ENCODE results near the gene FRMD1. TPM values are rescaled to one million over a fixed set of nuclear protein-coding genes. Genes with fewer than 3 reads are reported as not detected.

Gene FRMD1
- total and polyA plus RNA-seq, 2 of the 8 experiments (the other 6 are each of a cell fraction or from before 2014, with no cell fraction given), result 0.36 TPM; not detected in 1

DNA sequence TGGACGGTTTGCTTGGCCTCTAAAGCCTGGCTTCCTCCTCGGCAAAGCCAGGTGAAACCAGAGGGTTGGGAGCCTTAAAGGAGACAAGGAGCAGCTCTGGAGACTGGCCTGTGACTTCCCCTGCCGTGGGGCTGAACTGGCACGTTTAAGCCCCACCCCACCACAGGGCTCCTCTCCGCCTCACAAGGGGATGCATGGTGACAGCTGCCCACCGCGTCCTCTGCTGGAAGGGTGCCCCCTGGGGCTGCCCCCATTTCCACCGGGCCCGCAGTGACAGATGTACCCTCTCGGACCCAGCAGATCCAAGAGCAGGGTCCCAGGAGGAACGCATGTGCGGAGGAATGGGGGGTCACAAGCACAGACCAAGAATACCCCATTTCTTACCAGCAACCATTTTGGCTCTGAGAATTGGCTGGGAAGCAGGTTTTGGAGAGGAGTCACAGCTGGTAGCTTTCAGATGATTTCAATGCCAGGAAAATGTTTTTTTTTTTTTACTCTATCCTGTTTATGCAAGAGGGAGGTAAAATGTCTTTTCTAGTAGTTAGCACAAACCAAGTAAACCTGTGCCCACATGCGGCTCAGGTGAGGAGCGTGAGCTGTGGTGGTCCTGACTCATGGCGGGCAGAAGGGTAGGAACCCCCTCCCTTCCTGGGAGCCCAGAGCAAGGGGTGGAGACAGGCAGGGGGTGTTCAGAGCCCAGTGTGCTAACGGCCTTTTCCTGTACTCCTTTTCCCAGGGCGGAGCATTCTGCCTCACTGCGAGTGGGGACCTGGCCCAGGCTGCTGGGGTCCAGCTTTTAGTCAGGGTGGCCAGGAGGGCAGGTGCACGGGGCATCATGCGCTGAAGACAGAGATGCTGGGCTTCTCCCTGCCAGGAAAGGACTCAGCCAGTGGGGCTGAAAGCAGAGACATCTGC, 33.0 kb downstream of the FRMD1 start:
- H3K79me1 ChIP-seq (ENCODE audit: low read depth, low read length), result no peaks in the 10 kb centered on the region
- no peak overlapping the region for H3K4ac ChIP-seq (replicated peaks; ENCODE audit: insufficient read length, low read depth, low read length)
- H3K36me3 ChIP-seq (ENCODE audit: control insufficient read depth in 2 of 4, insufficient read depth in 4 of 4, low read length in 3 of 4), result no peaks in the 10 kb centered on the region
- H3K56ac ChIP-seq (replicated peaks; ENCODE audit: insufficient read length, low read depth, low read length), result no peak overlapping the region
- POLR2A ChIA-PET (ENCODE audit: partially characterized antibody), result no interaction called here
- no peak overlapping the region for H2BK5ac ChIP-seq (ENCODE audit: low read depth, low read length)
- H3K18ac ChIP-seq (ENCODE audit: extremely low read depth, low read length), result no peak overlapping the region
- no peaks in the 10 kb centered on the region for H3K79me2 ChIP-seq (ENCODE audit: control insufficient read depth in 1 of 2, insufficient read depth in 2 of 2, low read length in 2 of 2)
- H3K9me3 ChIP-seq (ENCODE audit: insufficient read depth in 2 of 2, low read depth in 1 of 2, low read length in 1 of 2), result peaks cover 4 to 16% of the 10 kb centered on the region in 2 experiments
- CTCF ChIA-PET (ENCODE audit: partially characterized antibody), result interaction anchor here (0.6 to 2.6 kb wide), 16 partner anchors 8 to 287 kb away, joined by 3 to 8 read pairs (median 3); no protein-coding TSS in a partner anchor
- H3K23me2 ChIP-seq (ENCODE audit: low read depth, low read length), result no peaks in the 10 kb centered on the region
- H3K9ac ChIP-seq (replicated peaks in 1 of 4; ENCODE audit: extremely low read depth in 1 of 4, low read depth in 3 of 4, low read length in 3 of 4), result no peak overlapping the region
- H4K91ac ChIP-seq (replicated peaks; ENCODE audit: insufficient read length, low read length), result no peak overlapping the region
- H2BK15ac ChIP-seq (ENCODE audit: low read length), result 0 out of 2 replicates have a peak overlapping the region, but pooled peaks have one; percentile 61
- H2BK20ac ChIP-seq (ENCODE audit: low read length), result no peak overlapping the region
- H4K8ac ChIP-seq (ENCODE audit: extremely low read depth, insufficient read depth, low read length), result no peak overlapping the region
- no peak overlapping the region for H2AK5ac ChIP-seq (ENCODE audit: low read depth, low read length)
- H3K27me3 ChIP-seq (replicated peaks in 1 of 4; ENCODE audit: control insufficient read depth in 3 of 4, extremely low read depth in 1 of 4, insufficient read depth in 3 of 4, low read length in 3 of 4), result no peaks in the 10 kb centered on the region
- no peak overlapping the region for H3K4me2 ChIP-seq (ENCODE audit: insufficient read depth in 1 of 2, low read depth in 2 of 2, low read length in 2 of 2)
- H3K23ac ChIP-seq (ENCODE audit: insufficient read length), result no peak overlapping the region
- H4K20me1 ChIP-seq (replicated peaks in 1 of 2; ENCODE audit: control insufficient read depth in 1 of 2, insufficient read depth in 2 of 2, low read length in 2 of 2), result no peaks in the 10 kb centered on the region
- no peaks in the 10 kb centered on the region; a peak in 3 of 7 replicates for H3K4me1 ChIP-seq (replicated peaks in 1 of 4; ENCODE audit: control insufficient read depth in 3 of 4, insufficient read depth in 4 of 4, low read length in 3 of 4)
- no peak overlapping the region for H3K27ac ChIP-seq (ENCODE audit: low read depth, low read length)
- no peak overlapping the region for H3K4me3 ChIP-seq (ENCODE audit: extremely low read depth in 1 of 4, insufficient read depth in 2 of 4, low read depth in 3 of 4, low read length in 4 of 4)
- H2AFZ ChIP-seq (ENCODE audit: low read length), result no peak overlapping the region
- H2BK120ac ChIP-seq (replicated peaks; ENCODE audit: low read depth, low read length), result no peak overlapping the region
- FAIRE-seq, result no peak
- no peak overlapping the region for H4K5ac ChIP-seq (ENCODE audit: insufficient read length, low read depth, low read length)
- no peak overlapping the region for H3K14ac ChIP-seq (ENCODE audit: insufficient read length)
- H2BK12ac ChIP-seq (ENCODE audit: low read depth, low read length), result no peak overlapping the region
- no peak for DNase-seq (ENCODE audit: low read depth in 1 of 2, low spot score in 2 of 2)
- WGBS, 2 experiments (ENCODE audit: extremely low coverage in 1 of 2, insufficient coverage in 1 of 2, insufficient read length in 1 of 2, insufficient replicate concordance in 2 of 2, low coverage in 1 of 2, low lambda C conversion rate in 2 of 2, missing lambda C conversion rate in 1 of 2), result 92% methylated on average over 18 of the region's 20 CpGs; no CpG with 5 or more reads in 1 of the 2 experiments
- no peak for TF ChIP-seq SP2 (IDR thresholded peaks at IDR 0.05; ENCODE audit: low read length)
- no peak for TF ChIP-seq RNF2 (IDR thresholded peaks at IDR 0.05; ENCODE audit: borderline replicate concordance, low read depth, low read length, missing control alignments, poor library complexity, severe bottlenecking)
- TF ChIP-seq RBBP5 (IDR thresholded peaks at IDR 0.05; ENCODE audit: borderline replicate concordance, low read depth, low read length), result no peak
- no peak for TF ChIP-seq TCF12 (IDR thresholded peaks at IDR 0.05; ENCODE audit: low read depth, low read length)
- no peak for TF ChIP-seq SP4 (IDR thresholded peaks at IDR 0.05; ENCODE audit: low read length)
- no peak for TF ChIP-seq SIN3A (conservative IDR thresholded peaks at IDR 0.05 in 1 of 2, IDR thresholded peaks at IDR 0.05 in 1 of 2; ENCODE audit: low read depth in 1 of 2, low read length in 2 of 2)
- TF ChIP-seq NRF1 (IDR thresholded peaks at IDR 0.05; ENCODE audit: low read depth, low read length), result no peak
- no peak for TF ChIP-seq NANOG (IDR thresholded peaks at IDR 0.05; ENCODE audit: insufficient read depth, low read depth, low read length, poor library complexity, severe bottlenecking)
- no peak for TF ChIP-seq KDM1A (IDR thresholded peaks at IDR 0.05; ENCODE audit: borderline replicate concordance, low read length)
- no peak for TF ChIP-seq CHD1 (IDR thresholded peaks at IDR 0.05; ENCODE audit: low read depth, low read length)
- TF ChIP-seq HDAC2 (IDR thresholded peaks at IDR 0.05; ENCODE audit: borderline replicate concordance in 1 of 2, low read depth in 2 of 2, low read length in 2 of 2), result no peak
